Neuronal stem cell (in vitro differentiated cells): ENCODE results near the gene AFF3.

Experiments used
- DNase-seq: peaks from one replicate; pipeline ENCODE4 v3.0.0-alpha.2; 2013; ENCODE audit warnings: low spot score
- H2AFZ ChIP-seq: one replicate; pipeline ENCODE4 v1.6.1; 2013; ENCODE audit warnings: mild to moderate bottlenecking, low read length, inconsistent platforms
- H2AK5ac ChIP-seq: 2 replicates; pipeline ENCODE4 v1.6.1; 2013; ENCODE audit warnings: low read depth, mild to moderate bottlenecking, inconsistent platforms, low read length, moderate library complexity, mixed read lengths
- H2BK120ac ChIP-seq: 2 replicates; pipeline ENCODE4 v1.6.1; 2013; ENCODE audit warnings: low read depth, mild to moderate bottlenecking, inconsistent platforms, low read length, moderate library complexity, mixed read lengths
- H2BK12ac ChIP-seq: one replicate; pipeline ENCODE4 v1.6.1; 2013; ENCODE audit warnings: low read length, inconsistent platforms
- H2BK15ac ChIP-seq: 2 replicates; pipeline ENCODE4 v1.6.1; 2013; ENCODE audit warnings: mild to moderate bottlenecking, low read length, inconsistent platforms, mixed read lengths
- H2BK5ac ChIP-seq: one replicate; pipeline ENCODE4 v1.6.1; 2013; ENCODE audit warnings: inconsistent platforms, mild to moderate bottlenecking, low read length, moderate library complexity
- H3K14ac ChIP-seq: one replicate; pipeline ENCODE4 v1.6.1; 2013; ENCODE audit warnings: low read length, inconsistent platforms
- H3K18ac ChIP-seq: 2 replicates; pipeline ENCODE4 v1.6.1; 2013; ENCODE audit warnings: low read length, inconsistent platforms
- H3K23ac ChIP-seq: 2 replicates; pipeline ENCODE4 v1.6.1; 2013; ENCODE audit warnings: low read depth, mild to moderate bottlenecking, mixed read lengths, low read length, inconsistent platforms; ENCODE audit not compliant: poor library complexity
- H3K27ac ChIP-seq: replicated peaks from 3 replicates; pipeline ENCODE4 v1.5.1; 2013; ENCODE audit warnings: low read length, inconsistent platforms
- H3K27me3 ChIP-seq, 3 experiments: 2 replicates each; pipeline ENCODE4 v1.6.1; 2013; ENCODE audit warnings: low read length in 3 of 3, mild to moderate bottlenecking in 2 of 3, inconsistent platforms in 1 of 3, low read depth in 1 of 3, mixed read lengths in 1 of 3, moderate library complexity in 1 of 3; ENCODE audit not compliant: control insufficient read depth in 3 of 3, insufficient read depth in 3 of 3
- H3K36me3 ChIP-seq, 2 donors: replicated peaks in 1 of 2; 2 replicates each; pipeline ENCODE4 v1.6.1; 2013; ENCODE audit warnings: low read length in 2 of 2; ENCODE audit not compliant: control insufficient read depth in 2 of 2, insufficient read depth in 2 of 2
- H3K4ac ChIP-seq: 2 replicates; pipeline ENCODE4 v1.6.1; 2013; ENCODE audit warnings: inconsistent platforms, mild to moderate bottlenecking, low read length, moderate library complexity
- H3K4me1 ChIP-seq, 2 donors: 1 replicate in 1 of 2; 2 replicates in 1 of 2; pipeline ENCODE4 v1.6.1; 2013; ENCODE audit warnings: low read length in 2 of 2, low read depth in 1 of 2; ENCODE audit not compliant: control insufficient read depth in 2 of 2, insufficient read depth in 1 of 2
- H3K4me2 ChIP-seq: one replicate; pipeline ENCODE4 v1.6.1; 2013; ENCODE audit warnings: mild to moderate bottlenecking, low read length, inconsistent platforms; ENCODE audit not compliant: insufficient read depth, poor library complexity, severe bottlenecking
- H3K4me3 ChIP-seq, 2 donors: 2 replicates each; pipeline ENCODE4 v1.5.1; 2013; ENCODE audit warnings: low read length in 2 of 2, mild to moderate bottlenecking in 2 of 2, inconsistent platforms in 1 of 2, moderate library complexity in 1 of 2
- H3K79me1 ChIP-seq: one replicate; pipeline ENCODE4 v1.6.1; 2013; ENCODE audit warnings: low read depth, mild to moderate bottlenecking, inconsistent platforms, low read length, moderate library complexity
- H3K9ac ChIP-seq: one replicate; pipeline ENCODE4 v1.6.1; 2013; ENCODE audit warnings: mild to moderate bottlenecking, low read depth, low read length, inconsistent platforms; ENCODE audit not compliant: poor library complexity
- H3K9me3 ChIP-seq, 2 donors: replicated peaks in 1 of 2; 2 replicates each; pipeline versions ENCODE3 to v1.6.1; 2013; ENCODE audit warnings: low read length in 2 of 2, mild to moderate bottlenecking in 2 of 2, inconsistent platforms in 1 of 2, low read depth in 1 of 2, mixed read lengths in 1 of 2, moderate library complexity in 1 of 2; ENCODE audit not compliant: control insufficient read depth in 2 of 2, insufficient read depth in 1 of 2
- H4K8ac ChIP-seq: one replicate; pipeline ENCODE4 v1.6.1; 2013; ENCODE audit warnings: low read depth, mild to moderate bottlenecking, inconsistent platforms, low read length, moderate library complexity
- H4K91ac ChIP-seq: one replicate; pipeline ENCODE4 v1.6.1; 2013; ENCODE audit warnings: low read length, low read depth, mild to moderate bottlenecking, inconsistent platforms; ENCODE audit not compliant: poor library complexity
- WGBS, 2 donors: extraction: QIAGEN DNeasy Blood & Tissue Kit; methylation state at CpG; one replicate each; pipeline ENCODE4 v1.1.7; 2013; ENCODE audit warnings: missing lambda C conversion rate in 2 of 2, mixed read lengths in 1 of 2; ENCODE audit not compliant: insufficient read length in 2 of 2, insufficient replicate concordance in 1 of 2; ENCODE audit errors: extremely low coverage in 2 of 2; 5-methylcytosine and 5-hydroxymethylcytosine counted together

The AFF3 gene

DNA sequence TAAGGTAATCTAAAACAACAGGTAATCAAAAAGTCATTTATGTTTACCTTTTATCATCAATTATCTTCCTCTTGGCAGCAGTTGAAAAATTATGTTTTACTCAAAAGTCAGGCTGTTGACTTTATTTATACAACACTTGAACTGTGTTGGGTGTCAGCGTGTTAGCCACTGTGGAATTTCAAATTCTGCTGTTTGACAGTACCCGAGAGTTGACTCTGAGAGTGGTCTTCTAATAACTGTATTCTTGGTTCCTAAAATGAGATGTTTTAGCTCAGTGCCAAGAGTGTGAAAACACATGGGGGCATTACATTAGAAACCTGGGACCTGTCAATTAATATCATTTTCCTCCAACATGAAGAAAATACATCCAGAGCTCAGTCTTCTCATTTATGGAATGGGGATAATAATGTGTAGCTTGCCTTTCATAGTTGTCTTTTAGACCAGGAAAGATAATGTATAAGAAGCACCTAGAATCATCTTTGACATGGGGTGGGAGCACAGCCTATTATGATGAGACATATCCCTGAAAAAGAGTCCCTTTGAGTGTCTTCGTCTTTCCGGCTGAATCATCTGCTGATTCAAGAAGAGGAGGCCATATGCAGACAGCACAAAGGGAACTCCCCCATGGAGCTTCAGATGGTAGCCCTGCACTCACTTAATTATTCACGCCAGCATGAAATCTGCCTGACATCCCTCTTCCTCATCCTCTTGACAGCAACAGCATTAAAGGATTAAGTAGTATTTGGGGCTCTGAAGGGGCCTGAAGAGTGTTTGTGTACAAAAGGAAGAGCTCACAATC is 89.1 kb downstream of the AFF3 start:
- Histone ChIP-seq H4K8ac (no peak overlapping the region), H3K9ac (no peak overlapping the region), H2BK120ac (no peak overlapping the region), H3K4ac (no peak overlapping the region), H3K23ac (no peak overlapping the region), H3K79me1 (no peaks in the 10 kb centered on the region), H2AFZ (no peak overlapping the region), H4K91ac (no peak overlapping the region), H3K4me3 (no peak overlapping the region), H3K14ac (no peak overlapping the region), H3K36me3 (no peaks in the 10 kb centered on the region), H3K27ac (no peak overlapping the region), H3K9me3 (no peaks in the 10 kb centered on the region), H3K4me1 (peaks cover 6 to 9% of the 10 kb centered on the region in 2 donors), H3K18ac (no peak overlapping the region), H2BK12ac (no peak overlapping the region), H3K4me2 (no peak overlapping the region), H2AK5ac (no peak overlapping the region), H3K27me3 (no peaks in the 10 kb centered on the region), H2BK15ac (no peak overlapping the region), H2BK5ac (no peak overlapping the region)
- WGBS, 2 donors, result no CpG with 5 or more reads among the region's 5 CpGs
- DNase-seq, result no peak

GRCh38 chr2:100052650-100053049 is 89.7 kb downstream of the AFF3 start:
- Histone ChIP-seq H3K79me1 (no peaks in the 10 kb centered on the region), H3K9ac (no peak overlapping the region), H3K14ac (no peak overlapping the region), H3K27ac (no peak overlapping the region), H3K9me3 (no peaks in the 10 kb centered on the region), H3K4me3 (no peak overlapping the region), H2BK12ac (no peak overlapping the region), H2BK15ac (no peak overlapping the region), H3K27me3 (no peaks in the 10 kb centered on the region), H3K4me2 (no peak overlapping the region), H3K4ac (no peak overlapping the region), H2AK5ac (no peak overlapping the region), H3K4me1 (peaks cover 6 to 9% of the 10 kb centered on the region in 2 donors), H2BK120ac (no peak overlapping the region), H3K18ac (no peak overlapping the region), H3K36me3 (no peaks in the 10 kb centered on the region), H2BK5ac (no peak overlapping the region), H2AFZ (no peak overlapping the region), H4K8ac (no peak overlapping the region), H3K23ac (no peak overlapping the region), H4K91ac (no peak overlapping the region)
- WGBS, 2 donors, result no CpG with 5 or more reads among the region's 4 CpGs
- DNase-seq, result no peak

DNA sequence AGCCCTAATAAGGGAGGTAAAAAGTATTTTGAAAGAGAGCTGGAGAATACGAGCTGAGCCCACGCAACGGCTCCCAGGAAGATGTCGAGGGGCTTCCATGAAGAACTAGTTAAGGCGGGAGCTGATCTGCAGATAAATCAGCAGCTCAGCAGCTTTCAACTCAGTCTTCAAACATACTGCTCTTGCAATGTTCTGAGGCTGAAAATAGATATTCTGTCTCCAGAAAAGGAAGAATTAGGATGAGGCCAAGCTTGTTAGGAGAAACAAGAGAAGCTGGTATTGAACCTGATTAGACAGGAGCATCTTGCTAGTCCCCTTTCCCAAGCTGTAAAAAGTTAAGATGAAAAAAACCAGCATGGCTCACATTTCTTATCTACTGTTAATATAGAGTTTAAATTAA is 91.1 kb downstream of the AFF3 start:
- Histone ChIP-seq H3K14ac (no peak overlapping the region), H3K79me1 (no peaks in the 10 kb centered on the region), H3K23ac (no peak overlapping the region), H2BK12ac (no peak overlapping the region), H3K9ac (no peak overlapping the region), H2AFZ (no peak overlapping the region), H3K36me3 (no peaks in the 10 kb centered on the region), H3K4ac (no peak overlapping the region), H3K4me2 (no peak overlapping the region), H3K4me3 (no peak overlapping the region), H3K18ac (no peak overlapping the region), H2BK120ac (no peak overlapping the region), H2BK15ac (no peak overlapping the region), H2BK5ac (no peak overlapping the region), H3K27ac (no peak overlapping the region), H2AK5ac (no peak overlapping the region), H4K8ac (no peak overlapping the region), H3K4me1 (peaks cover 6 to 9% of the 10 kb centered on the region in 2 donors), H3K27me3 (no peaks in the 10 kb centered on the region), H4K91ac (no peak overlapping the region), H3K9me3 (no peaks in the 10 kb centered on the region)
- no peak for DNase-seq
- WGBS, 2 donors, result no CpG with 5 or more reads among the region's 5 CpGs

- no peak for DNase-seq
- Histone ChIP-seq H2BK15ac (no peak overlapping the region), H2BK12ac (no peak overlapping the region)
These were observed 91.7 kb downstream of the AFF3 start for GRCh38 chr2:100050685-100051084.

More at GRCh38 chr2:100050685-100051084, 91.7 kb downstream of the AFF3 start:
- Histone ChIP-seq H3K23ac (no peak overlapping the region), H3K14ac (no peak overlapping the region), H4K91ac (no peak overlapping the region), H3K9me3 (no peaks in the 10 kb centered on the region), H3K4ac (no peak overlapping the region), H3K9ac (no peak overlapping the region), H2BK5ac (no peak overlapping the region), H3K18ac (no peak overlapping the region), H3K4me1 (peaks cover 6 to 9% of the 10 kb centered on the region in 2 donors), H3K36me3 (no peaks in the 10 kb centered on the region), H4K8ac (no peak overlapping the region), H2BK120ac (no peak overlapping the region), H2AK5ac (no peak overlapping the region), H3K4me2 (no peak overlapping the region), H3K27ac (no peak overlapping the region), H3K4me3 (no peak overlapping the region), H3K79me1 (no peaks in the 10 kb centered on the region), H2AFZ (no peak overlapping the region), H3K27me3 (no peaks in the 10 kb centered on the region)
- WGBS, 2 donors, result no CpG with 5 or more reads among the region's 6 CpGs
